ENCODE measurements around the gene RUNX3.

GRCh38 chr1:24949331-24949881 is 19.3 kb upstream of the RUNX3 start:
- TF ChIP-seq CTCF (IDR thresholded peaks at IDR 0.05; ENCODE audit: extremely low read depth in 1 of 2, insufficient read depth in 1 of 2, low read depth in 1 of 2, low read length in 2 of 2): no peak
- TF ChIP-seq MAX (IDR thresholded peaks at IDR 0.05; ENCODE audit: insufficient read depth, insufficient read length): no peak
- no peak for TF ChIP-seq MYC (IDR thresholded peaks at IDR 0.05; ENCODE audit: low read depth, low read length)
- TF ChIP-seq POLR2AphosphoS5 (IDR thresholded peaks at IDR 0.05; ENCODE audit: insufficient read depth, low read depth, low read length): no peak
- TF ChIP-seq POLR2A (IDR thresholded peaks at IDR 0.05; ENCODE audit: low read depth, low read length): no peak
